Fibroblast of lung (primary cell): Measurements from ENCODE around the gene CNPY4.

Experiments
- EZH2 ChIP-seq: IDR thresholded peaks from 2 replicates; pipeline ENCODE4 v1.5.1; 2012; ENCODE audit warnings: low read length, control low read depth, mild to moderate bottlenecking; ENCODE audit errors: missing control alignments
- TF ChIP-seq, protein P1 (sequence below), 2 donors: IDR thresholded peaks in 1 of 2; conservative IDR thresholded peaks in 1 of 2; 1 replicate in 1 of 2; 2 replicates in 1 of 2; pipeline ENCODE4 v1.5.1; 2011 to 2012; ENCODE audit warnings: low read length in 2 of 2, control low read depth in 1 of 2, inconsistent platforms in 1 of 2, low read depth in 1 of 2, mild to moderate bottlenecking in 1 of 2

DNA sequence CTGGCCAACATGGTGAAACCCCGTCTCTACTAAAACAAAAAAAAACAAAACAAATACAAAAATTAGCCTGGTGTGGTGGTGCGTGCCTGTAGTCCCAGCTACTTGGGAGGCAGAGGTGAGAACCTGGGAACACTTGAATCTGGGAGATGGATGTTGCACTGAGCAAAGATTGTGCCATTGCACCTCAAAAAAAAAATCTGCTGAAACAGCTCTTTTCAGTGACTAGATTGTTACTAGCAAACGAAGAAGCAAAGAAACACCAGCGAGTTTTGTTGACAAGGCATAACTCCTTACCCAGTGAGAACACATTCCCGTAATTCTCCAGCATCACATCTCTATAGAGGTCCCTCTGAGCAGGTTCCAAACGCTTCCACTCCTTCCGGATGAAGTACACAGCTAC is 44.6 kb upstream of the CNPY4 start:
- TF ChIP-seq, protein P1, sequence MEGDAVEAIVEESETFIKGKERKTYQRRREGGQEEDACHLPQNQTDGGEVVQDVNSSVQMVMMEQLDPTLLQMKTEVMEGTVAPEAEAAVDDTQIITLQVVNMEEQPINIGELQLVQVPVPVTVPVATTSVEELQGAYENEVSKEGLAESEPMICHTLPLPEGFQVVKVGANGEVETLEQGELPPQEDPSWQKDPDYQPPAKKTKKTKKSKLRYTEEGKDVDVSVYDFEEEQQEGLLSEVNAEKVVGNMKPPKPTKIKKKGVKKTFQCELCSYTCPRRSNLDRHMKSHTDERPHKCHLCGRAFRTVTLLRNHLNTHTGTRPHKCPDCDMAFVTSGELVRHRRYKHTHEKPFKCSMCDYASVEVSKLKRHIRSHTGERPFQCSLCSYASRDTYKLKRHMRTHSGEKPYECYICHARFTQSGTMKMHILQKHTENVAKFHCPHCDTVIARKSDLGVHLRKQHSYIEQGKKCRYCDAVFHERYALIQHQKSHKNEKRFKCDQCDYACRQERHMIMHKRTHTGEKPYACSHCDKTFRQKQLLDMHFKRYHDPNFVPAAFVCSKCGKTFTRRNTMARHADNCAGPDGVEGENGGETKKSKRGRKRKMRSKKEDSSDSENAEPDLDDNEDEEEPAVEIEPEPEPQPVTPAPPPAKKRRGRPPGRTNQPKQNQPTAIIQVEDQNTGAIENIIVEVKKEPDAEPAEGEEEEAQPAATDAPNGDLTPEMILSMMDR (conservative IDR thresholded peaks at IDR 0.05 in 1 of 2, IDR thresholded peaks at IDR 0.05 in 1 of 2; ENCODE audit: low read depth in 1 of 2, low read length in 2 of 2): no peak
- no peak for TF ChIP-seq EZH2
